Fibroblast of gingiva (primary cell): ENCODE data around the gene FAM120B.

Experiments used
- DNase-seq: peaks from one replicate; pipeline ENCODE4 v3.0.0-alpha.2; 2011; ENCODE audit warnings: low read depth

Gene FAM120B

GRCh38 chr6:170355661-170356060, 49.1 kb downstream of the FAM120B start:
- no peak for DNase-seq

GRCh38 chr6:170357812-170358211, 51.3 kb downstream of the FAM120B start:
- no peak for DNase-seq

GRCh38 chr6:170358496-170358895, 51.9 kb downstream of the FAM120B start:
- no peak for DNase-seq

- peak; percentile 31 for DNase-seq
These were observed 53.9 kb downstream of the FAM120B start for GRCh38 chr6:170360476-170360875.

- DNase-seq: no peak
These were observed 54.8 kb downstream of the FAM120B start for GRCh38 chr6:170361335-170361734.

GRCh38 chr6:170362121-170362520, 55.6 kb downstream of the FAM120B start:
- no peak for DNase-seq

GRCh38 chr6:170363255-170363654, 56.7 kb downstream of the FAM120B start:
- DNase-seq: no peak

- DNase-seq: no peak
These were observed 58.6 kb downstream of the FAM120B start for GRCh38 chr6:170365121-170365520.

- no peak for DNase-seq
These were observed 59.0 kb downstream of the FAM120B start for GRCh38 chr6:170365593-170365992.

GRCh38 chr6:170366248-170366960, 59.8 kb downstream of the FAM120B start:
- DNase-seq: no peak

- DNase-seq: no peak
These were observed 60.7 kb downstream of the FAM120B start for GRCh38 chr6:170367241-170367640.

GRCh38 chr6:170368544-170368943, 62.0 kb downstream of the FAM120B start:
- DNase-seq: no peak

GRCh38 chr6:170369403-170369802, 62.8 kb downstream of the FAM120B start:
- DNase-seq: no peak

GRCh38 chr6:170370416-170370815, 63.9 kb downstream of the FAM120B start:
- DNase-seq: no peak

GRCh38 chr6:170371080-170371479, 64.5 kb downstream of the FAM120B start:
- no peak for DNase-seq

- DNase-seq: peak; percentile 21
These were observed 65.0 kb downstream of the FAM120B start for GRCh38 chr6:170371588-170371987.

GRCh38 chr6:170372380-170373325, 66.1 kb downstream of the FAM120B start:
- no peak for DNase-seq

- DNase-seq: peak; percentile 41
These were observed 68.2 kb downstream of the FAM120B start for GRCh38 chr6:170374571-170375444.

- DNase-seq: no peak
These were observed 69.1 kb downstream of the FAM120B start for GRCh38 chr6:170375661-170376060.

GRCh38 chr6:170376386-170377043, 70.0 kb downstream of the FAM120B start:
- no peak for DNase-seq

GRCh38 chr6:170378502-170378901, 71.9 kb downstream of the FAM120B start:
- DNase-seq: no peak

GRCh38 chr6:170381562-170381961, 75.0 kb downstream of the FAM120B start:
- no peak for DNase-seq
